Astrocyte of the cerebellum (primary cell): ENCODE results near the gene ANXA2.

Source experiments
- DNase-seq: peaks from one replicate; pipeline ENCODE4 v3.0.0-alpha.2; 2011; ENCODE audit warnings: low read depth
- H3K4me3 ChIP-seq: 2 replicates; pipeline ENCODE4 v1.5.1; 2011; ENCODE audit warnings: mild to moderate bottlenecking, low read depth, low read length, moderate library complexity
- in situ Hi-C: cut with HindIII; loops from 2 replicates; pipeline ENCODE4 v1.10.0; 2017; ENCODE audit warnings: low sequenced_read_pairs
- TF ChIP-seq, protein P1 (sequence below): IDR thresholded peaks from 2 replicates; pipeline ENCODE4 v1.5.1; 2012; ENCODE audit warnings: low read length, low read depth, moderate library complexity, mild to moderate bottlenecking; ENCODE audit errors: missing control alignments

Gene ANXA2

DNA sequence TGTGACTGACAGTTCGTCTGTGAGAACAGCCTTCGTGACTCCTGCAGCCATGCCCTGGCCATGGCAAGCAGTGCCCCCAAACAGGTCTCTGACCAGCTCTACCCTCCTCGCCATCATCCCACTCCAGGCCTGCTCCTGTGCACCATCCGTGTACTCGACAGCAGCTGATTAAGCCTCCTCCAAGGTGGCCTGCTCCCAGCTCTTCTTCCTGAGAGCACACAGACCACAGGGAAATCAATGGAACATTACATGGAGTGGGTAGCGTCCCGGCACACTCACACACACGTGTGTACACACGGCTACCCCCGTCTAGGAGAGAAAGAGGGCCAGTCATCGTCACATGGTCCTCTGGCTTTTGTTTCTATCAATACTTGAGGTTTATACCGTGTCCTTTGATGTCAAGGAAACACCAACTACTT is 21.1 kb downstream of the ANXA2 start:
- TF ChIP-seq, protein P1, sequence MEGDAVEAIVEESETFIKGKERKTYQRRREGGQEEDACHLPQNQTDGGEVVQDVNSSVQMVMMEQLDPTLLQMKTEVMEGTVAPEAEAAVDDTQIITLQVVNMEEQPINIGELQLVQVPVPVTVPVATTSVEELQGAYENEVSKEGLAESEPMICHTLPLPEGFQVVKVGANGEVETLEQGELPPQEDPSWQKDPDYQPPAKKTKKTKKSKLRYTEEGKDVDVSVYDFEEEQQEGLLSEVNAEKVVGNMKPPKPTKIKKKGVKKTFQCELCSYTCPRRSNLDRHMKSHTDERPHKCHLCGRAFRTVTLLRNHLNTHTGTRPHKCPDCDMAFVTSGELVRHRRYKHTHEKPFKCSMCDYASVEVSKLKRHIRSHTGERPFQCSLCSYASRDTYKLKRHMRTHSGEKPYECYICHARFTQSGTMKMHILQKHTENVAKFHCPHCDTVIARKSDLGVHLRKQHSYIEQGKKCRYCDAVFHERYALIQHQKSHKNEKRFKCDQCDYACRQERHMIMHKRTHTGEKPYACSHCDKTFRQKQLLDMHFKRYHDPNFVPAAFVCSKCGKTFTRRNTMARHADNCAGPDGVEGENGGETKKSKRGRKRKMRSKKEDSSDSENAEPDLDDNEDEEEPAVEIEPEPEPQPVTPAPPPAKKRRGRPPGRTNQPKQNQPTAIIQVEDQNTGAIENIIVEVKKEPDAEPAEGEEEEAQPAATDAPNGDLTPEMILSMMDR, result no peak
- H3K4me3 ChIP-seq, result no peak overlapping the region
- in situ Hi-C loops, result no loop called here
- DNase-seq, result no peak

DNA sequence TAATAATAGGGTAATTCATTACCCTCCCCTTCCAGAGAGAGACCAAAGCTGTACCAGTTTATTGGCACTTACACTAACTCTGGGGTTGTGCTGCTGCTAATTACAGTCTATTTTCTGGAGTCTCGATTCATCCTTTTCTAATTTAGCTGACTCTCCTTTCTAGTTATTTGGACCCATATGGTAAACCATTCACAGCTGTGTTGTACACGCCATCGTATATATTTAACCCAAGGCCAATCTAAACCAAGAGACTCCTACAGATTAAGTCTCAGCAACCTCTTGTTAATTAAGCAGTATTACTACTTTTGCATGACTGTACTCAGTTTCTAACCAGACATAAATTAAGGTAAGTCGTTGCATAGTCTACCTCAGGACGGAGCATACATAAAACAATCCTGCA is 22.5 kb downstream of the ANXA2 start:
- TF ChIP-seq, protein P1, result no peak
- H3K4me3 ChIP-seq, result no peak overlapping the region
- DNase-seq, result no peak
- in situ Hi-C loops, result no loop called here

DNA sequence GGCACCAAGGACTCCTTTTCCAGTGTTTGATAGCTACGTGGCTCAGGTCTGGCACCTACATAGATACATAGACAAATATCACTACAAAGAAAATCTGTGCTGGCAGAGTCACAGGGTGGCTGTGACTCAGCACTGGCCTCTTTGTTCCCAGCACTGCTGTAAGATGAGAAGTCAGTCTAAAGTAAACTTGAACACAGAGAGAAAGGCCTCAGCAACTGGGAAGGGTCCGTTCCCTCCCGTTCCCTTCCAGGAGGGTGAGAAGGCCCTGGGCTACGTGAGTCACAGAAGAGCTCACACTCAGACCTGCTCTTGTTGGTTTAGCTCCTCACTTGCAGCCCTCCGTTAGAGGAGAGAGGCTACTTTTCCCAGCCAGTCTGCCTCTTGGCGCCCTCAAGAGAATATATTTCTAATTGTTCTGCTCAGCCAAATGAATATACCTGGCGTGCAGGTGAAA is 23.1 kb downstream of the ANXA2 start:
- TF ChIP-seq, protein P1, result no peak
- H3K4me3 ChIP-seq, result no peak overlapping the region
- DNase-seq, result peak; percentile 95
- in situ Hi-C loops, result no loop called here

DNA sequence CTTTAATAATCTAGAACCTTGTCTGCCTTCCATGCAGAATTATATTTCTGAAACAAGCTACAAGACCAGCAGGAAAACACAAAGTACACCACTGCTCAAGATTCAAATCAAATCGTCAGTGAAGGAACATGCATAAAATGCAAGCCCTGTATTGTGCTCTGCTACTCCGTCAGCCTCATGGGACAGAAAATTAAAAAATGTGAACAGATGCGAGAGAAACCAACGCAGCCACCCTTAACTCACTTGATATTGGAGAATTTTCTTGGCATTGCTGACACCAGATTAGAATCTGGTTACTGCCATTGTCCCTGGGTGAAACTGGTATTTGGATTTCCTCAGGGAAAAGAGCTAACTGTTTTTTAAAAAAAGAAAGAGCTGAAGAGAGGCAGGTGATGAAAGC is 23.6 kb downstream of the ANXA2 start:
- in situ Hi-C loops, result no loop called here
- DNase-seq, result no peak
- TF ChIP-seq, protein P1, result no peak
- H3K4me3 ChIP-seq, result no peak overlapping the region

DNA sequence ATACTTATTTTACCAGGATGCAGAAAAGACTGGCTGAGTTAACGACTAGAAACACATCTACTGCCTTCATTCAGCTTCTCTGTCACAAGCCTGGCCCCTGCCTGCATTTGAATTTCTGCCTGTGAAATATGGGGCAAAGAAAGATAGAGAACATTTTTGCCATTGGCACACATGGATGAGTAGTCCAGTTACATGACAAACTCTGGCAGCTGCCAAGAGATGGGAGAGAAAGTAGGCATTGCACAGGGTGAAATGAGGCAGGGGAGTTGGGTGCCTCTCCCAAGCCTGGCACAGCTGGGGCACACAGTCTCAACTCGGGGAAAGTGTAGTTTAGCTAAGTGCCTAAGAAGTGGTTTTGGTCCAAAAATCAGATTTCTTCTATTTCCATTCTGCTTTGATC is 24.0 kb downstream of the ANXA2 start:
- in situ Hi-C loops, result no loop called here
- TF ChIP-seq, protein P1, result no peak
- DNase-seq, result no peak
- no peak overlapping the region for H3K4me3 ChIP-seq

DNA sequence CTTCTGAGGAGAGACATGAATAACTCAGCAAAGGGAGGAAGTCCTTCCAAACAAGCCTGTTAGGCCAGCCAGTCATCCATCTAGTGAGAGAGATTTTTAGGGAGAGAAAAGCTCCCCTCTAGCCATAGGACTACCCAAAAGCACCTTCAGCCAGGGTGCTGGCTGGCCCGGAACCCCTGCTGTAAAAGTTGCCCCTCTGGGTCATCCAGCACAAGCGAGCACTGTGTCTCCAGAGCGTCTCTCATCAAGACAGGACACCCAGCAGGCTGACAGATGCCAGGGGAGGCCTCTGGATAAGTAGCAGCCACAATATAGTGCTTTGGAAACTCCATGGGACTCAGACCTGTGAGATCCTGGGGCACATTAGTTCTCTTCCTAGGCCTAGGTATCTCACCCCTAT is 24.5 kb downstream of the ANXA2 start:
- in situ Hi-C loops, result no loop called here
- H3K4me3 ChIP-seq, result no peak overlapping the region
- no peak for DNase-seq
- TF ChIP-seq, protein P1, result no peak

DNA sequence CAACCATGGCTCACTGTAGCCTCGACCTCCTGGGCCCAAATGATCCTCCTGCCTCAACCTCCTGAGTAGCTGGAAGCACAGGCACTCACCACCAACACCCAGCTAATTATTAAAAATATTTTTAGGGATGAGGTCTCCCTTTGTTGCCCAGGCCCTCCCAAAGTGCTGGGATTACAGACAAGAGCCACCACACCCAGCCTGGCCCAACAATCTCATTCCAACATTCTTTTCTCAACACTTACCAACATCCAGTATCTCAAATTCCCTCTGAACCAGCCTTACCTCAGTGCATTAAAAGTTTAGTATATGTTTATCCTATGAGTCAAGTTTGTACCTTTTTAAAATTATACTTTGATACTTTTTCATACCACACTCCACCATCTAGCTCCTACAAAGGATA is 25.0 kb downstream of the ANXA2 start:
- TF ChIP-seq, protein P1, result no peak
- H3K4me3 ChIP-seq, result no peak overlapping the region
- in situ Hi-C loops, result no loop called here
- no peak for DNase-seq
